Heart left ventricle (tissue), 13 donors: Measurements from ENCODE around the gene CCK.

Experiments used
- POLR2A ChIP-seq, 2 donors: fragments of 450-650 bp; IDR thresholded peaks; one replicate each; pipeline ENCODE4 v1.6.1; 2017; ENCODE audit warnings: antibody characterized with exemption in 2 of 2, mild to moderate bottlenecking in 2 of 2, moderate library complexity in 2 of 2
- TF ChIP-seq, protein P1 (sequence below), 12 donors: fragments of 200-600 bp; sonication (generic) in 4 of 12; IDR thresholded peaks; one replicate each; pipeline versions ENCODE4 v1.5.0 to v1.8.0; 2018 to 2022; ENCODE audit warnings: antibody characterized with exemption in 12 of 12, mild to moderate bottlenecking in 5 of 12
- donor health status: ischemic (EF 13 %, LVEDD 7.1; RV severe dilation, severe dysfunction).
- donor health status: DM: no; HTN: yes; CAD: no.
- donor health status: DM: no; HTN: no; CAD: no.
- donor health status: ischemic (EF 25% LVEDD 6.9; RV normal size, moderate dysfunction).
- donor health status: ischemic (EF 25% LVEDD 5.7; RV mildly dilated, moderate dysfunction).
- donor health status: ischemic (EF 35%, LVEDD 5.7; RV mildly dilated, moderate dysfunction).
- donor health status: nonischemic (EF 11% LVEDD 7.7; RV severe dilation, severe dysfunction).
- donor health status: DM: yes; HTN: yes; CAD: no.
- donor health status: PGD.
- donor health status: ischemic (EF 29% LVEDD 5.4; RV normal size, mild dysfunction).
- donor health status: nonischemic (EF 23%, LVEDD 6.1; RV moderate dilation, normal function).

DNA sequence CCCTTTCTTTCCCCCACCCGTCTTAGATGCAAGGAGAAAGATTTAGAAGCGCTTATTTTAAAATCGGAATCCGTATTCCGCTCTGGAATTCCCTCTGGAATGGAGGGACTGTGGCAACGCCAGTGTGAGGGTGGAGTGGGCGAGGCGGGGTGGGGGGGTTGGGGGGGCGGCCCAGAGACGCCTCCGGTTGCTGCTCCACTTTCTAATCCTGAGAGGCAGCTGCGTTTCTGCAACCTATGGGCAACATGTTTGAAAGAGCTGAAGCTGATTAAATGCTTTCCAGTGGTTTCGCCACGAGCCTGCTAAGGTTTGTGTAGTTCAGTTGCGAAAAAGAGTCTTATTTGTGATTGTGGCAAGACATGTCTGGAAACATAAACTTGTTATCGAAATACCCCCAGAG, at the start of gene CCK:
- TF ChIP-seq, protein P1, sequence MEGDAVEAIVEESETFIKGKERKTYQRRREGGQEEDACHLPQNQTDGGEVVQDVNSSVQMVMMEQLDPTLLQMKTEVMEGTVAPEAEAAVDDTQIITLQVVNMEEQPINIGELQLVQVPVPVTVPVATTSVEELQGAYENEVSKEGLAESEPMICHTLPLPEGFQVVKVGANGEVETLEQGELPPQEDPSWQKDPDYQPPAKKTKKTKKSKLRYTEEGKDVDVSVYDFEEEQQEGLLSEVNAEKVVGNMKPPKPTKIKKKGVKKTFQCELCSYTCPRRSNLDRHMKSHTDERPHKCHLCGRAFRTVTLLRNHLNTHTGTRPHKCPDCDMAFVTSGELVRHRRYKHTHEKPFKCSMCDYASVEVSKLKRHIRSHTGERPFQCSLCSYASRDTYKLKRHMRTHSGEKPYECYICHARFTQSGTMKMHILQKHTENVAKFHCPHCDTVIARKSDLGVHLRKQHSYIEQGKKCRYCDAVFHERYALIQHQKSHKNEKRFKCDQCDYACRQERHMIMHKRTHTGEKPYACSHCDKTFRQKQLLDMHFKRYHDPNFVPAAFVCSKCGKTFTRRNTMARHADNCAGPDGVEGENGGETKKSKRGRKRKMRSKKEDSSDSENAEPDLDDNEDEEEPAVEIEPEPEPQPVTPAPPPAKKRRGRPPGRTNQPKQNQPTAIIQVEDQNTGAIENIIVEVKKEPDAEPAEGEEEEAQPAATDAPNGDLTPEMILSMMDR (IDR thresholded peaks at IDR 0.05): no peak
- TF ChIP-seq POLR2A (IDR thresholded peaks at IDR 0.05): no peak
